ENCODE data around the gene PWWP2A.

PWWP2A gene

DNA sequence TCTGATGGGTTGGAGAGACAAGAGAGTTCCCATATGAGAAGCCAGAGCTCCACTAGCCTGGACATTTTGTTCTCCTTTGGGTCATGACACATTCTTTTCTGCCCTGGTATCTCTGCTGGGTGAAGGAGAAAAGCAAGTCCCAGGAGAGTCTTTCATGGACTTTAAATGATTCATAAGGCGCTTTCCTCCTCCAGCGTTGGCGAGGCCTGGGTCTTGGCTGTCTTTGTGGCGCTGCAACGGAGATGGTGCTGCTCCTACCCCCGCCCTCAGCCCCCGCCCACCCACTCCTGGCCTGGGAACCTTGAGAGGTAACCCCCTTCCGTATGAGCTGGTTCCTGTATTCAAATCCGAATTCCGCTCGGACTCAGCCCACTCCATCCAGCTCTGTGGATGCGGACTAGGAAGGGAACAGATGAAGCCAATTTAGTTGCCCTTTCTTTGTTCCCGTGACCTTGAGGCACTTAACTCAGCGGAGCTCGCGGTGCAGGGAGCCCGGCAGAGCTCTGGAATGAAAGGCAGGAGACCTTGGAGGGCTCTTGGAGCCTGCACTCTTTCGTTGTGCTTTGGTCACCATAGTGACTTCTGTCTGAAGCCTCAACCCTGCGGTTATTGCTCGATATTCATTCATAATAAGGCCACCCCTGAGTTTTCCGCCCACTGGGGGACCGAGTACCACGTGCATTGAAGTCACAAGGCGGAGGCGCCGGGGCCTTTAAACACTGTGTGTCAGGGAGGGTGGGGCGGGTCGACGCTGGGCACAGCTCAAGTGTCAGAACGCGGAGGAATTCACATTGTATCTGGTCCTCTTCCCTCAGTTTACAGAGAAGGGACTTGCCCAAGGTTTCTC is 14.0 kb upstream of the PWWP2A start:
- no peak for DNase-seq

DNA sequence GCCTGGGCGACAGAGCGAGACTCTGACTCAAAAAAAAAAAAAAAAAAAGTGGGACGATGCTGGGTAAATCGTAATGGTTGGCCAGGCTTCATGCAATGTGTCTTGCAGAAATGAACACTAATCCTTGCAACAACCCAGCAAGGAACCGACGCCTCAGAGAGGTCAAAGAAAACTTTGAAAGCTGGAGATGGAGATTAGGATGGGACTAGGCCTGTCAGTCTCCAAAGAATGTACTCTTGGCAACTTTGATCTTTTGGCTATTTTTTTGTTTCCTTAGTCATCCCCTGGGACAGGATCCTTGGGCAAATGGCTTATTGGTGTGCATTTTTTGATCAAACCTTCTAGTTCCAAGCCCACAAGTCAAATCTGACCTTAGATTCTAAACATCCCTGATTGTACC is 10.6 kb upstream of the PWWP2A start:
- no peak for DNase-seq

GRCh38 chr5:160128632-160129031 is 9.4 kb upstream of the PWWP2A start:
- DNase-seq: no peak

DNA sequence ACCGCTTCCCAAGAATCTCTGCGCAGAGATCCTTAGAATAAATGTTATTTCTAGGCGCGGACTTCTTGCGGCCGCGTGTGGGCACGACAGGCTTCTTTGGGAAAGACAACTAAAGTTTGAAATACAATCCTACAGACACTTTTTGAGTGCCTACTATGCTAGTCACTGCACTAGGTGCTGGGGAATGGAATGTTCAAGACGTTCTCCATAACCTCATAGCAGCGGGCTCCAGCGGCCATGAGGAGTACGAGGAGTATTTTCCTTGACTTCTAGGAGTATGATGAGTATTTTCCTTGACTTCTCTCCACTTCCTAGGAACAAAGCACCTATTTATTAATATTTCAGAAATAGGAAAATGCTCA is 636 bp upstream of the PWWP2A start:
- DNase-seq: no peak

DNA sequence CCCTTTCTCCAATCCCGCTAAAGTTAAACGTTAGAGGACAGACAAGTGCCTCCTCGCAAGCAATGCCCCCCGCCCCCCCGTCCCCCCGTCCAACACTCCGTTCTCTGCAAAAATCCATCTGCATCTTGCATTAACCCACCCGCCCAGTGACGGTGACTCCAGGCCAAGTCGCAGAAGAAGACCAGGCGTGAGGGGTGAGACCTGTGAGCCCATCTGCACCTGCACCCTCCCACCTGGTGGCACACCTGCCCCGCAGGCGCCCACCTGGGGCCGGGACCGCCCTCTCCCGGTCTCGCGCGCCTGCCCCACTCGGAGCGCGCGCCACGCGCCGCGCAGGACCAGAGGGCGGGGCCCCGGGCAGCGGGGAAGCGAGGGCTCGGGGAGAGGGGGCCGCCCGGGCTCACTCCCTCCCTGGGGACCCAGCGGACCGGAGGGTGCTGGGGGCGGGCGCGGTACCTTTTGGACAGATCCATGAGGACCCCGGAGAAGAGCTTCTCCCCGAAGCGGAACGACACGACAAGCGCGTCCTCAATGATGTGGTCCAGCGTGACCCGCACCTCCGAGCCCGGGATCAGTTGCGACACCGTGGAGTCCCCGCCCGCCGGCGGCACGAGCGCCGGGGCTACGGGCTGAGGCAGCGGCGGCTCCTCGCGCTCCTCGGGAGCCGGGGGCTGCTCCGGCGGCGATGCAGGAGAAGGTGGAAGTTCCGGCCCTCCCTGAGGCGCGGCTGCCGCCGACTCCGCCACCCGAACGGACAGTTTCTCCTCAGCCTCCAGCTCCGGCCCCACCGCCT is 705 bp downstream of the PWWP2A start:
- no peak for DNase-seq

GRCh38 chr5:160116991-160117390 is 2.3 kb downstream of the PWWP2A start:
- DNase-seq: no peak

GRCh38 chr5:160108124-160108523 is 11.1 kb downstream of the PWWP2A start:
- no peak for DNase-seq

GRCh38 chr5:160105686-160106360 is 13.4 kb downstream of the PWWP2A start:
- no peak for DNase-seq

GRCh38 chr5:160097991-160098390 is 21.3 kb downstream of the PWWP2A start:
- no peak for DNase-seq

- no peak for DNase-seq
Observed at GRCh38 chr5:160096178-160096577, 23.1 kb downstream of the PWWP2A start.

GRCh38 chr5:160092960-160093707 is 26.1 kb downstream of the PWWP2A start:
- DNase-seq: no peak

DNA sequence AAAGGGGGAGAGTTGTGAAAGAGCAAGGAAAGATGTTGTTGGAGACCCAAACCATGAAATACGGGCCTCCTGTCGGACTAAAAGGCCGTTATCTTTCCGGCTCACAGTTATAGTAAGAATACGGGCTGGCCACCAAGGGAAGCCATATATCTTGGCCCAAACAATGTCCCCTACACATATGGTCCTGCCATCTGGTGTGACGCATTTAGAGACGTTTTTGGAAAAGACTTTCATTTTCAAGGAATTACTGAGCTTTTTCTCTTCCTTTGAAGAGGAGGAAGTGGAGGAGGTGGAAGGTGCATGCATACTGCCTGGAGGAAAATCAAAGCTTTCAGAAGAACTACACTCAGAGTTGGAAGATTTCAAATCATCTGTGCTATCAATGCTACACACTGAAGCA is 26.7 kb downstream of the PWWP2A start:
- no peak for DNase-seq

- DNase-seq: no peak
Observed at GRCh38 chr5:160090059-160090458, 29.2 kb downstream of the PWWP2A start.

DNA sequence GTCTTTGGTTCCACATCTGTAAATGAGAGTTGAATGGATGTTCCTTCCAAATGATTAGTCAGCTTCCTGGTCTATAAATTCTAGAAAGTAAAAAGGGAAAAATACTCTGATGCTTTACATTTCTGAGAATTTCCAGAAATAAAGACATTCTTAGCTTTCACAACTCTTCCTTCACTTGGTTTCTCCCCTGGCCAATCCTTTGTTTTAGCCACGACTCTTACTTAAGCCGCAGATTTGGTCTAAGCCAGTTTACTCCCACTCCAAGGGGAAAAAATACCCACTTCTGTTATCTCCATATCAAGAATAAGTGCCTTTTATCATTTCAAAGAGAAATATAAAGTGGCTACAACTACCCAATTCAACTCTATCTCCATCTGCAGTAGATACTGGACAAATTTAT is 29.7 kb downstream of the PWWP2A start:
- no peak for DNase-seq

- no peak for DNase-seq
Observed at GRCh38 chr5:160088805-160089204, 30.4 kb downstream of the PWWP2A start.

DNA sequence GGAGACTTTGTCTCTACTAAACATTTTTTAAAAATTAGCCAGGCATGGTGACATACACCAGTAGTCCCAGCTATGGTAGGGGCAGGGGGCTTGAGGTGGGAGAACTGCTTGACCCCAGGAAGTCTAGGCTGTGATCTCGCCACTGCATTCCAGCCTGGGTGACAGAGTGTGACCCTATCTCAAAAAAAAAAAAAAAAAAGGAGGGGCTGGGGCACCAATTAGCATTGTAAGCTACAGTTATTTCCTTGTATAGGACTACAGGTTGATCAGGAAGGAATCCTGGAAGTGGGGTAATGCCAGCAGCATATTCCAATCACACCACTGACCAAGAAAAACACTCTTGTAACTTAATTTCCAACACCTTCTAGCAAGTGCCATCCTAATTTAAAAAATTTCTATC is 32.1 kb downstream of the PWWP2A start:
- no peak for DNase-seq

GRCh38 chr5:160084144-160084543 is 35.1 kb downstream of the PWWP2A start:
- no peak for DNase-seq

- DNase-seq: no peak
Observed at GRCh38 chr5:160083501-160083900, 35.7 kb downstream of the PWWP2A start.

DNA sequence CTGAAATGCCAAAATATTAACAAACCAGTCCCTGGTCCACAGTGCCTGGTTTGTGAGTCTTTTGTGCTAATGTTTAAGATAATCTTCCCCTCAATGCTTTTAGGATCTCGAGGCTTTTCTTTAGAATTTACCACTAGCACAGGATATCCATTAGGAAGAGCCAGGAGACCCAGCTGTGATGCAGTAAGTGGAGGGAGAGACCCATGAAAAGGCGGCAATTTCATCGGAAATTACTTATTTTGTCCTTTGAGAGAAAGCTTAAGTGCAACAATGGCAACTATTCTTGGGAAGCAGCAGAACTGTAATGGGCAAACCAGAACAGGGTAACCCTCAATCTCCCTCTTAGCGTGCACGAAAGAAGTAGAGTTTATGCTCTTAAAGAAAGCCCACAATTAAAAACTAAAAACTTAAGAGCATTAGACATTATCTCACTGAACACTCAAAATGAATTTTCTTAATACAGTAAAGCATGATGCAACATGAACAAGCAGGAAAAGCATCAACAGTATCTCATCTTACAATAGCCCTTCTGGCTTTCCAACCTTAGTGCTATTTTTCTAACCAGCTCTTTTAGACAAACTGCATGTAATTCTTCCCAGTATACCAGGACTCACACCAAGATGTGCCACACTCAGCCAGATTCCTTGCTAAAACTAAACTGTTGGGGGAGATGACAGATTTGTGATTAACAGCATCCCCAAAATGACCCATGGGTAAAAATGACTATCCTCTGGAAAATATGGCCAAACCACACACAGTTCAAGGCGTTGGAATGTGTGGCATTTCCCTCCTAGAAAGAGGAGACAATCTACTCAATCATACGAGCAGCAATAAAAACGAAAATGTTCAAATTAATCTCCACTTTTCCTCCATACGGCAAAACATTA is 36.4 kb downstream of the PWWP2A start:
- DNase-seq: no peak

DNA sequence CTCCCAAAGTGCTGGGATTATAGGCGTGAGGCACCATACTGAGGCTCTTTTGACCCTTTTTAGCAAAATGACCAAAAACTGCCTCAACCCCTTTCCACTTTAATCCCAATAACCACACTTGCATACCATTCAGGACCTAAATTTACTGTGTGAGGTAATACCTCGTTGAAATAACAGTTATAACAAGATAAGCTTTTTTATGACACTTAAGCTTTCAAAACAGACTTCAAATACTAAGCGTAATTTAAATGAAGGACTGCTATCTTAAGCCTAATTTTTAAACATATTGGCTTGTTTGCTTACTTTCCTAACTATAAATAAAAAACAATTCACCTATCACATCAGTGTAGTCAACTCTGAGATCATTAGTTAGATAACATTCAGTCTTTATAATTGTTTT is 37.8 kb downstream of the PWWP2A start:
- no peak for DNase-seq

GRCh38 chr5:160079753-160080152 is 39.5 kb downstream of the PWWP2A start:
- DNase-seq: no peak

DNA sequence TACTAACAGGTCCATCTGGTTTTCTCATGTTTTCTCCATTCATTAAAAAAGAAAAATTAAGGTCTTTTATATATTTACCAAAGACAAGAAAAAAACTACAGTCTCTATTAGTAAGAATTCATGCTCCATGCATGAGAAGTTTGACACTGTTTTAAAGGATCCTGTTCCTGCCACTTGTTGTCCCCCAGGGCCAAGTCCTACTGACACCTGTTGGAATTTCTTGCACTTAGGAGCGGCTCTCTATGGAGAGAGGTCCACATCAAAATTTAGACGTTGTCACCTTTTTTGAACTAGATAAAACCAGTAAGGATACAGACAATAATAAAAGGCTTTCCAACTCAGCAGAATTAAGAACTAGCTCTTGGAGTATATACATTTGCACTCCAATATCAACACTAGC is 42.3 kb downstream of the PWWP2A start:
- DNase-seq: no peak

Data from NCI-H187 treated with DMSO at 0.1 percent for 48 hours (cell line).